GM19328 (cell line): ENCODE measurements around the gene TMEM161A.

Experiments
- ATAC-seq: cut with Tn5 transposase; IDR thresholded peaks from one replicate; pipeline ENCODE4 v1.9.1; 2021; ENCODE audit warnings: mild to moderate bottlenecking, moderate library complexity; ENCODE audit not compliant: unreplicated experiment

Gene TMEM161A

DNA sequence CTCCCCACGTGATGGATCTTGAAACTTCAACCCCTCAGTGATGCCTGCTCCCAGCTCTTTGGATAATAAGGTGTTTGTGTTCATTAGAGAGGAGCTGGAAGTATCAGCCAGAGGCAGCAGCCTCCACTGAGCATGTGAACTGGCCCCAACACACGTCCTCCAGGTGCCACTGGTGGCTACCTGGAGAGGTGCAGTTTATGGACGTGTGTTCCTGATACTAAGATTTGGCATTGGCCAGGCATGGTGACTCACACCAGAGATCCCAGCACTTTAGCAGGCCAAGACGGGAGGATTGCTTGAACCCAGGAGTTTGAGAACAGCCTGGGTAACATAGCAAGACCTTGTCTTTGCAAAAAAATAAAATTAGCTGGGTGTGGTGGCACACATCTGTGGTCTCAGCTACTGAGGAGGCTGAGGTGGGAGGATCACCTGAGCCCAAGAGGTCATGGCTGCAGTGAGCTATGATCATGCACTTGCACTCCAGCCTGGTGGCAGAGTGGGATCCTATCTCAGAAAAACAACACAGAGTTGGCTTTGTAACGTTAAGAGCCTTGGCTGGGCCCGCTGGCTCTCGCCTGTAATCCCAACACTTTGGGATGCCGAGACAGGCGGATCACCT, 40.1 kb downstream of the TMEM161A start:
- ATAC-seq: no peak

DNA sequence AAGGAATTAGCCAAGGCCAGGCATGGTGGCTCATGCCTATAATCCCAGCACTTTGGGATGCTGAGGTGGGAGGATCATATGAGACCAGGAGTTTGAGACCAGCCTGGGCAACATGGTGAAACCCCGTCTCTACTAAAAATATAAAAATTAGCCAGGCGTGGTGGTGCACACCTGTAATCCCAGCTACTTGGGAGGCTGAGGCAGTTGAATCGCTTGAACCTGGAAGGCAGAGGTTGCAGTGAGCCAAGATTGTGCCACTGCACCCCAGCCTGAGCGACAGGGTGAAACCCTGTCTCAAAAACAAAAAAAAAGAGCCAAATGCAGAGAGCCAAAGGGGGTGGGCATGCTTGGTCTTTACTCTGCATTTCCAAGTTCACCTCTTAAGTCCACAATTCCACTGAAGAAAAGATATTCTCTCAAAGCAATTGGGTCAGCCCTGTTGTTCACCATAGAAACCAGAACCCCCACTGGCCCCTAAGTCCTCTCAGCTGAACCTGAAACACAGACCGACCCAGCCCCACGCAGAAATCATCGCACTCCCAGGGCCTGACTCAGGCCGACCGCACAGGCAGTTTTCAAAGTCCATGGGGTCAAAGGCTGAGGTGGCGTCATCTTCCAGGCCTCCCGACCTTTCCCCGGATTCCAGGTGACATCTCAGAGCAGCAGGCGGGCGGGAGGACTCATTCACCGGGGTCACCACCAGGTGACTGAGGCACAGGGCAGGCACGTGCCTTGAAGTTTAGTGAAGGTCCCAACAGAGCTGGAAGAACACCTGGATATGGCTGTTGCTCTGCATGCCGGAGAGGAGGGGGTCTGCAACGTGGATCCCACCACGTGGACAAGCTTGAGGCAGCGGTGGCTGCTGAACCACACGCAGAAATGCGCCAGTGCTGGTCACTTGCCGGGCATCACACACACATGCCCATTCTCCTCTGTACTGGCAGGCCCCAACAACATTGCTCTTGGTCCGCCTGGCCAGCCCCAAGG, 41.3 kb downstream of the TMEM161A start:
- no peak for ATAC-seq

DNA sequence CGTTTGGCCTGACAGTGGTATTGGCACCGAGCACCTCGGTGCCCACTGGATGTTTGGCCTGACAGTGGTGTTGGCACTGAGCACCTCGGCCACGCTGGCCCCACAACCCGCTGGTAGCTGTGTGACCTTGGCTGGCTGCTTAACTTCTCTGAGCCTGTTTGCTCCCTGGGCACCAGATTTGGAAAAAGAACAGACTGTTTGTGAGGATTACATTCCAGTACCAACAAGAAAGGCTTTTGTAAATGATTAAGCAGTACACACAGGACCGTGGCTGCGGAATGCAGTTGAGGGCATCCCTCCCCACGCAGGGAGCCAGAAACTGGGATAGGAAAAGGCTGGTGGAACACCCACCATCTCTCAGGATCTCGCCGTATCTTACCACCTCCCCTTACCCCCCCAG, 42.6 kb downstream of the TMEM161A start:
- no peak for ATAC-seq

DNA sequence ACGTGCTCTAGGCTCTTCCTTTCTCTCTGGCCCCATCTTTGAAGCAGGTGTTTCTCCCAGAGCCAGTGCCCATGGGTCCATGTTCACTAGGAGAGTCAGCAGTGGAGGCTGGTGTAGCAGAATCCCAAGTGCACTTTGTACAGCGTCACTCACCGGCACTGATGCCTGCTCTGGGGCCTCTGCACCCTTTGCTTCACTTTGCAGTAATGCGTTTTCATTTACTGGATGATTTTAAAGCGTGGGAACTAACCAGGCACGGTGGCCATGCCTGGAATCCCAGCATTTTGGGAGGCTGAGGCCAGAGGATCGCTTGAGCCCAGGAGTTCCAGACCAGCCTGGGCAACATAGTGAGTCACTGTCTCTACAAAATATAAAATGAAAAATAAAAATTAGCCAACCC, 43.8 kb downstream of the TMEM161A start:
- no peak for ATAC-seq

DNA sequence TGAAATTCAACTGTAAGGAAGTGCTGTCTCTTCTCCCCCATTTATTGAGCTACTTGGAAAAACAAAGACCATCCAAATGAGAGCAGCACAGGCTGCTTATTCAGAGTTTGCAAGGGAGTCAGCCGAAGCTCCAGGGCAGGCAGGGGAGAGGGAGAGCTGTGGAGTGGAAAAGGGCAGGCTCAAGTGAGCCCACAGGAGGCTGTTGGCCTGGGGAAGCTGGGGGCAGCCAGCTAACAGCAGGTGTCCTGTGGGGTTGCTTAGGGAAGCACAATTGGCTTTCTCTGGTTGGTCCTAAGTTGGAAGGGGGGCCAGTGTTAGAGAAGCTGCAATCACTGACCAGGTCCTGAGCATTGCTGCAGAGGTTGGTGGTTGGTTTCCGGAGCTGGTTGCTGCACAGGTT, 50.6 kb downstream of the TMEM161A start:
- ATAC-seq: no peak

DNA sequence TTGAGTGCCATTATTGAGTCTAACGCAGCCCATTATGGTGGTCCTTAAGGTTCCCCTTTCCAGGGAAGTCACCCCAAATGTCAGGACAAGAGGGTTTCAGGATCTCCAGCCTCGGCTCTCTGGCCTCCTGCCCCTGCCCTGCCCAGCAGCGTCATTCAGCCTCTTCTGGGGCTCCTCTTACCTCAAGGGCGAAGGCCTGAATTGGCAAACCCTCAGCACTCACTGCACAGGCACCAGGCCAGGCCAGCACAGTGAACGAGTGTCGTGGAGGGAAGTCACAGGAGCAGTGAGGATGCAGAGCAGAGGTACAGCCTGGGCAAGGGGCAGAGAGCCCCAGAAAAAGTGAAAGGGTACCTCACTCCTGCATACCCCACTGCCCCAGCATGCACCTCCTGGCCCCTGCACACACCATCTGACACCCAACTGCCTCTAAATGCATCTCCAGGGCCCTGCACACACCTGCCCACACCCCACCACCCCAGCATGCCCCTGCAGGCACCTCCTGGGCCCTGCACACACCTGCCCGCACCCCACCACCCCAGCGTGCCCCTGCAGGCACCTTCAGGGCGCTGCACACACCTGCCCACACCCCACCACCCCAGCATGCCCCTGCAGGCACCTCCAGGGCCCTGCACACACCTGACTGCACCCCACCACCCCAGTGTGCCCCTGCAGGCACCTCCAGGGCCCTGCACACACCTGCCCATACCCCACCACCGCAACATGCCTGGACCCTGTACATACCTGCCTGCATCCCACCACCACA, 54.7 kb downstream of the TMEM161A start:
- ATAC-seq: no peak

DNA sequence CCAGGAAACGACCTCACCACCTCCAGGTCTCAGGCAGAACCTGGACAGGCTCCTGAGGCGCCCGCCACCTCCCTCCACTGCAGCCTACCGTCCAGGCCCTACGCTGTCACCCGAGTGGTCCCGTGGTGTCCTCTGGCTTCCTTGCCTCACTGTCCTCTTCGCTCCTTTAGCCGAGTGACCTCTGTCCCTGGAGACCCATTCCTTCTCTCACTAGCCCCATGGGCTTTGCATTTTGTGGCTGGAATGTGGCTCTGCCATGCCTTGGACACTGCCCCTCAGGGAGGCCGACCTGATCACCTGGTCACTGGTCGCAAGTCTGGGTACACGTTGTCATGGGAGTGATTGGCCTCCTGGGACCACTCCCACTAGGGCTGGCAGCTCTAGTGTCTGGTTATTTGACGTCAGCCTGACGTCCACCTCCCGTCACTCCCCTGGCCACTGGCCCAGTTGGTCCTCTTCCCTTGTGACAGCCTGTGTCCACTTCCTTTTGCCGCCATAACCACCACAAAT, 56.6 kb downstream of the TMEM161A start:
- no peak for ATAC-seq

DNA sequence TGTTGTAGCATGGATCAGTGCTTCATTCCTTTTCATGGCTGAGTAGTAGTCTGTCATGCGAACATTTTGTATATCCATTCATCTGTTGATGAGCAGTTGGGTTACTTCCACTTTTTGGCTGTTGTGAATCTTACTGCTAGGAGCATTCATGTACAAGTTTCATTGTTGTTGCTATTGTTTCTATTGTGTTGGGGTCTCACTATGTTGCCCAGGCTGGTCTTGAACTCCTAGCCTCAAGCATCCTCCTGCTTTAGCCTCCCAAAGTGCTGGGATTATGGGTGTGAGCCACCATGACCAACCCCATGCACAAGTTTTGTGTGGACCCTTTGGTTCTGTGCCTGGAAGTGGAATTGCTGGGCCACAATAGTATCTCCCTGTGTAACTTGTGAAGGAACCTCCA, 58.7 kb downstream of the TMEM161A start:
- ATAC-seq: no peak

DNA sequence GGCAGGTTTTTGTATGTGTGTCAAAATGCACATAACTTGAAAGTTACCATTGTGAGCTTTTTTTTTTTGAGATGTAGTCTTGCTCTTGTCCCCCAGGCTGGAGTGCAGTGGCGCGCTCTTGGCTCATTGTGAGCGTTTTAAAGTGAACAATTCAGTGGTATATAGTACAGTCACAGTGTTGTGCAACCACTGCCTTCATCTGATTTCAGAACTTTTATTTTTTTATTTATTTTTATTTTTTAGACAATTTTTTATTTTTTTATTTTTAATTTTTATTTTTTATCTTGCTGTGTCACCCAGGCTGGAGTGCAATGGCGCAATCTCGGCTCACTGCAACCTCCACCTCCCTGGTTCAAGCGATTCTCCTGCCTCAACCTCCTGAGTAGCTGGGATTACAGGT, 59.5 kb downstream of the TMEM161A start:
- ATAC-seq: no peak

DNA sequence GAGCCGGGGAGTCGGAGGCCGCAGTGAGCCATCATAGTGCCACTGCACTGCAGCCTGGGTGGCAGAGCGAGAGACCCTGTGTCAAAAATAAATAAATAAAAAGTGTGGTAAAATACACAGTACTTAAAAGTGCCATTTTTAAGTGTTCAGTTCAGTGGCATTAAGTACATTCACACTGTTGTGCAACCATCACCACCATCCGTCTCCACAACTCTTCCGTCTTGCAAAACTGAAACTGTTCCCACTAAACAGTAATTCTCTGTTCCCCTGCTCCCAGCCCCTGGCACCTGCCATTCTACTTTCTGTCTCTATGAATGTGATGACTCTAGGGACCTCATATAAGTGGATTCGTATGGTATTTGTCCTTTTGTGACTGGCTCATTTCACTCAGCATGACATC, 61.2 kb downstream of the TMEM161A start:
- no peak for ATAC-seq

DNA sequence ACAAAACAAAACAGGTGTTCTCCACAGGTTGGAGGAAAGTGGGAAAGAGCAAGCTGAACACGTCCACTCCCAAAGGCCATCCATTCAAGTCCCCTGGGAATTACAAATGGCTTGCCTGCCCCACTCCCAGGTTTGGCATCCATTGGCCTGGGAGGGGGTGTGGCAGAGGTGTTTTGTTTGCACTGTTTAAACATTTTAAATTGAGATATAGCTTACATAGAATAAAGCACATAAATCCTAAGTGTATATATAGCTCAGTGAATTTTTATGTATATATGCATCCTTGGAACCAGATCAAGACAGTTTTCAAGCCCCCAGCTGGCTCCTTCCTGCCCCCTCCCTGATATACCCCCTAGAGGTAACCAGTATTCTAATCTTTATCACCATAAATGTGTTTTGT, 61.8 kb downstream of the TMEM161A start:
- no peak for ATAC-seq

DNA sequence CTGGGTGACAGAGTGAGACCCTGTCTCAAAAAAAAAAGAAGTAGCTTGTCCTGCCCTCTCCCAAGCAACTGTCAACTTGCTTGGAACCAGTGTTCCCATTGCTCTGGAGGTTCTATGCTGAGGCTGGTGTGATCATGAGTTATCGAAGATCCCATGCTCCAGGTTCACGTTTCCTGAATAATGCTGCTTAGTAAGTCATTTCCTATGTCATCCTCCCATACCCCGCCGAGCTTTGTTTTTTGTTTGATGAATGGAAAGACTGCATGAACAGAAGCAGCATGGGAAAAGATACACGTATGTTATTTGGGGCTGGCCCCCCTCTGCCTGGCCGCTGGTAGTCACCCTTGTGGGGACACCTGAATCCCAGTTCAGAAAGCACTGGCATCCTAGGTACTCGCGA, 63.2 kb downstream of the TMEM161A start:
- no peak for ATAC-seq

DNA sequence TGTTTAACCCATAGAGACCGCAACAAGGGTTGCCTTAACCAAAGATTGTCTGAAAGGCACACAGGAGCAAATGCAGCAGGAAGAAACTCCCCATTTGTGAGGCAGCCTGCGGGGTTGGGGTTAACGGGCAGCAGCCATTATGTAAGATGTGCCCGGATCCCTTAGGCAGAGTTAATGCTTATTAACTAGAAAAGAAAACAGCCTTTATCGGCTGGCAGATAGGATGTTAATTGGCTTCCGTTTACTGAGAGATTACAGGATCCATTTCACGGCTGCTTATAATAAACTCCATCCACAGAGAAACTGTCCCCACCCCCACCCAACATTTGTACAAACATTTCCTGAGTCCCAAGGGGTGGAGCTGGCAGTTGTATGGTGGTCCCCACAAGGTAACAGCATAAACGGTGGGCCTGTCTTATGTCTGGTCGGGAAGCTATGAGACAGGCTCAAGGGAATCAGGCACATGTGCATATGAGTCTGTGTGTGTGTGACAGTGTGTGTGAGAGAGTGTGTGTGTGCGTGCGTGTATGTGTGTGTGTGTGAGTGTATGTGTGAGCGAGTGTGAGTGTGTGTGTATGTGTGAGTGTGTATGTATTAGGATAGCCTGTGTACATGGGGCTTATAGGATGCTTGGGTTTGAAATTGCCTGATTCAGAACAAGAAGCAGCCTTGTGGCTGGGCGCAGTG, 63.9 kb downstream of the TMEM161A start:
- no peak for ATAC-seq

DNA sequence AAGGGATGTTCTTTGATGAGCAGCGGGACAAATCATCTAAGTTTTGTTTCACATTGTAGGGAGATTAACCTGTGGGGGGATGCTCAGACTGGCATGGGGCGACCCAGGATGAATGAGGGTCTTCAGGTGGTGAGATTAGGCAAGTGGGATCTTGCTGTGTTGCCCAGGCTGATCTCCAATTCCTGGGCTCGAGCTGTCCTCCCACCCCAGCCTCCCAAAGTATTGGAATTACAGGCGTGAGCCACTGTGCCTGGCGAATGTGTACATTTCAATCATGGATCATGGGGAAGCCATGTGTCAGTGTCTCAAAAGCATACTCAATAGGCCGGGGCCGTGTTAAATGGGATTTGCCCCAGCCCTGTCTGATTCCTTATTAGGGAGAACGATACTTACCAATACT, 66.4 kb downstream of the TMEM161A start:
- no peak for ATAC-seq
